ENCODE data around the gene LPP.
A peak's percentile ranks its signal among the peaks of the same experiment; 100 is the strongest.

The LPP gene

DNA sequence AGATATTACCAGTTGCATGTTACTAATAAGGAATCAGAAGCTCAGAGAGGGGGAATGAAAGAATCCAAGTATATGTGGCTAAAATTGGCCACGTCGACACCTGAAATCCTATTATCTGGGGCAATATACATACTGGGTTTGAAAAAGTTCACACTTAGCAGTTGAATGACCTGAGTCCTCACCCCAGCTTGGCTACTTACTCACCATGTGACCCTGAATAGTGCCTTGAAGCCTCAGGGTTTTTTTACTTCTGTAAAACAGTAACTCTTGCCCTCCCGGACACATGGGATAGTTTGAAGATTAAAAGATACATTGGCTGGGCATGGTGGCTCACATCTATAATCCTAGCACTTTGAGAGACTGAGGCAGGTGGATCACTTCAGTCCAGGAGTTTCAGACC, 675.6 kb downstream of the LPP start:
- Histone ChIP-seq H3K4me3 (ENCODE audit: low read depth, low read length, poor library complexity, severe bottlenecking) (no peak overlapping the region), H3F3A (ENCODE audit: insufficient read depth, low read length) (no peaks in the 10 kb centered on the region), H2AFZ (ENCODE audit: low read length) (no peak overlapping the region), H4K20me1 (ENCODE audit: insufficient read depth, low read length) (no peaks in the 10 kb centered on the region), H3K27me3 (ENCODE audit: insufficient read depth, low read length) (no peaks in the 10 kb centered on the region), H3K36me3 (ENCODE audit: insufficient read depth, low read length) (no peaks in the 10 kb centered on the region), H3K27ac (ENCODE audit: low read depth, low read length, poor library complexity, severe bottlenecking) (no peak overlapping the region), H3K9me3 (ENCODE audit: low read length) (no peaks in the 10 kb centered on the region), H3K9ac (ENCODE audit: low read length) (no peak overlapping the region), H3K79me2 (ENCODE audit: insufficient read depth, low read length) (no peaks in the 10 kb centered on the region), H3K4me2 (ENCODE audit: low read length) (no peak overlapping the region), H3K4me1 (ENCODE audit: insufficient read depth, low read length, severe bottlenecking) (peaks cover 6% of the 10 kb centered on the region), H3K9me2 (ENCODE audit: low read depth, low read length) (no peaks in the 10 kb centered on the region)
- TF ChIP-seq, protein P1, sequence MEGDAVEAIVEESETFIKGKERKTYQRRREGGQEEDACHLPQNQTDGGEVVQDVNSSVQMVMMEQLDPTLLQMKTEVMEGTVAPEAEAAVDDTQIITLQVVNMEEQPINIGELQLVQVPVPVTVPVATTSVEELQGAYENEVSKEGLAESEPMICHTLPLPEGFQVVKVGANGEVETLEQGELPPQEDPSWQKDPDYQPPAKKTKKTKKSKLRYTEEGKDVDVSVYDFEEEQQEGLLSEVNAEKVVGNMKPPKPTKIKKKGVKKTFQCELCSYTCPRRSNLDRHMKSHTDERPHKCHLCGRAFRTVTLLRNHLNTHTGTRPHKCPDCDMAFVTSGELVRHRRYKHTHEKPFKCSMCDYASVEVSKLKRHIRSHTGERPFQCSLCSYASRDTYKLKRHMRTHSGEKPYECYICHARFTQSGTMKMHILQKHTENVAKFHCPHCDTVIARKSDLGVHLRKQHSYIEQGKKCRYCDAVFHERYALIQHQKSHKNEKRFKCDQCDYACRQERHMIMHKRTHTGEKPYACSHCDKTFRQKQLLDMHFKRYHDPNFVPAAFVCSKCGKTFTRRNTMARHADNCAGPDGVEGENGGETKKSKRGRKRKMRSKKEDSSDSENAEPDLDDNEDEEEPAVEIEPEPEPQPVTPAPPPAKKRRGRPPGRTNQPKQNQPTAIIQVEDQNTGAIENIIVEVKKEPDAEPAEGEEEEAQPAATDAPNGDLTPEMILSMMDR (IDR thresholded peaks at IDR 0.05; ENCODE audit: low read length), result no peak

GRCh38 chr3:188830893-188831292, 676.9 kb downstream of the LPP start:
- TF ChIP-seq, protein P1 (IDR thresholded peaks at IDR 0.05; ENCODE audit: low read length), result peak; percentile 74
- no peak for TF ChIP-seq EZH2 (IDR thresholded peaks at IDR 0.05; ENCODE audit: borderline replicate concordance, low read length)
- no peaks in the 10 kb centered on the region for H3K27me3 ChIP-seq (ENCODE audit: insufficient read depth, low read length)
- no peak overlapping the region for H3K4me2 ChIP-seq (ENCODE audit: low read length)
- no peaks in the 10 kb centered on the region for H3K36me3 ChIP-seq (ENCODE audit: insufficient read depth, low read length)
- H3F3A ChIP-seq (ENCODE audit: insufficient read depth, low read length), result no peaks in the 10 kb centered on the region
- no peaks in the 10 kb centered on the region for H3K9me2 ChIP-seq (ENCODE audit: low read depth, low read length)
- H3K79me2 ChIP-seq (ENCODE audit: insufficient read depth, low read length), result no peaks in the 10 kb centered on the region
- H2AFZ ChIP-seq (ENCODE audit: low read length), result no peak overlapping the region
- H3K27ac ChIP-seq (ENCODE audit: low read depth, low read length, poor library complexity, severe bottlenecking), result no peak overlapping the region
- no peaks in the 10 kb centered on the region for H3K9me3 ChIP-seq (ENCODE audit: low read length)
- H4K20me1 ChIP-seq (ENCODE audit: insufficient read depth, low read length), result no peaks in the 10 kb centered on the region
- H3K9ac ChIP-seq (ENCODE audit: low read length), result no peak overlapping the region
- H3K4me3 ChIP-seq (ENCODE audit: low read depth, low read length, poor library complexity, severe bottlenecking), result no peak overlapping the region
- peaks cover 8% of the 10 kb centered on the region for H3K4me1 ChIP-seq (ENCODE audit: insufficient read depth, low read length, severe bottlenecking)

GRCh38 chr3:188832146-188832545, 678.2 kb downstream of the LPP start:
- no peak overlapping the region for H3K27ac ChIP-seq (ENCODE audit: low read depth, low read length, poor library complexity, severe bottlenecking)

More at GRCh38 chr3:188832146-188832545, 678.2 kb downstream of the LPP start:
- no peaks in the 10 kb centered on the region for H3K9me2 ChIP-seq (ENCODE audit: low read depth, low read length)
- no peak overlapping the region for H3K4me2 ChIP-seq (ENCODE audit: low read length)
- no peaks in the 10 kb centered on the region for H3K9me3 ChIP-seq (ENCODE audit: low read length)
- no peak overlapping the region for H3K4me3 ChIP-seq (ENCODE audit: low read depth, low read length, poor library complexity, severe bottlenecking)
- H3K36me3 ChIP-seq (ENCODE audit: insufficient read depth, low read length), result no peaks in the 10 kb centered on the region
- TF ChIP-seq, protein P1 (IDR thresholded peaks at IDR 0.05; ENCODE audit: low read length), result no peak
- TF ChIP-seq EZH2 (IDR thresholded peaks at IDR 0.05; ENCODE audit: borderline replicate concordance, low read length), result no peak
- H3K27me3 ChIP-seq (ENCODE audit: insufficient read depth, low read length), result no peaks in the 10 kb centered on the region
- H3K9ac ChIP-seq (ENCODE audit: low read length), result no peak overlapping the region
- H3K79me2 ChIP-seq (ENCODE audit: insufficient read depth, low read length), result no peaks in the 10 kb centered on the region
- H4K20me1 ChIP-seq (ENCODE audit: insufficient read depth, low read length), result no peaks in the 10 kb centered on the region
- H3F3A ChIP-seq (ENCODE audit: insufficient read depth, low read length), result no peaks in the 10 kb centered on the region
- peaks cover 8% of the 10 kb centered on the region for H3K4me1 ChIP-seq (ENCODE audit: insufficient read depth, low read length, severe bottlenecking)
- no peak overlapping the region for H2AFZ ChIP-seq (ENCODE audit: low read length)
